Upper lobe of left lung (tissue), 4 donors: ENCODE results near the gene OR6K3.

ENCODE experiments used
- CTCF ChIP-seq, 6 experiments: fragments of 450-650 bp in 4 of 6; fragments of 200-600 bp in 2 of 6; sonication (generic) in 2 of 6; IDR thresholded peaks; one replicate each; pipeline ENCODE4 v1.5.1; 2016 to 2019; ENCODE audit warnings: antibody characterized with exemption in 6 of 6
- EP300 ChIP-seq, 4 donors: sonication (generic); formaldehyde crosslinking; IDR thresholded peaks; one replicate each; pipeline ENCODE4 v1.5.1; 2017; ENCODE audit warnings: antibody characterized with exemption in 4 of 4, control low read depth in 2 of 4
- POLR2A ChIP-seq, 4 donors: fragments of 450-650 bp; IDR thresholded peaks; one replicate each; pipeline ENCODE4 v1.5.1; 2016 to 2017; ENCODE audit warnings: antibody characterized with exemption in 4 of 4, mild to moderate bottlenecking in 2 of 4
- POLR2AphosphoS5 ChIP-seq, 2 donors: sonication (generic); formaldehyde crosslinking; IDR thresholded peaks; one replicate each; pipeline ENCODE4 v1.5.1; 2017; ENCODE audit warnings: antibody characterized with exemption in 2 of 2

GRCh38 chr1:158679289-158679688 lies 41.2 kb downstream of the OR6K3 start:
- no peak for TF ChIP-seq CTCF (IDR thresholded peaks at IDR 0.05)
- no peak for TF ChIP-seq POLR2AphosphoS5 (IDR thresholded peaks at IDR 0.05)
- TF ChIP-seq POLR2A (IDR thresholded peaks at IDR 0.05) = no peak
- no peak for TF ChIP-seq EP300 (IDR thresholded peaks at IDR 0.05)
